GM18498 (cell line): Measurements from ENCODE around the gene DET1.
"Not testable (repeated sequence)": the region's sequence is repeated elsewhere in the genome, so short reads cannot be mapped to it uniquely, and the experiment has no call there.

Experiments
- ATAC-seq: cut with Tn5 transposase; IDR thresholded peaks from one replicate; pipeline ENCODE4 v1.9.1; 2021; ENCODE audit warnings: mild to moderate bottlenecking, moderate library complexity; ENCODE audit not compliant: unreplicated experiment

DET1 gene

DNA sequence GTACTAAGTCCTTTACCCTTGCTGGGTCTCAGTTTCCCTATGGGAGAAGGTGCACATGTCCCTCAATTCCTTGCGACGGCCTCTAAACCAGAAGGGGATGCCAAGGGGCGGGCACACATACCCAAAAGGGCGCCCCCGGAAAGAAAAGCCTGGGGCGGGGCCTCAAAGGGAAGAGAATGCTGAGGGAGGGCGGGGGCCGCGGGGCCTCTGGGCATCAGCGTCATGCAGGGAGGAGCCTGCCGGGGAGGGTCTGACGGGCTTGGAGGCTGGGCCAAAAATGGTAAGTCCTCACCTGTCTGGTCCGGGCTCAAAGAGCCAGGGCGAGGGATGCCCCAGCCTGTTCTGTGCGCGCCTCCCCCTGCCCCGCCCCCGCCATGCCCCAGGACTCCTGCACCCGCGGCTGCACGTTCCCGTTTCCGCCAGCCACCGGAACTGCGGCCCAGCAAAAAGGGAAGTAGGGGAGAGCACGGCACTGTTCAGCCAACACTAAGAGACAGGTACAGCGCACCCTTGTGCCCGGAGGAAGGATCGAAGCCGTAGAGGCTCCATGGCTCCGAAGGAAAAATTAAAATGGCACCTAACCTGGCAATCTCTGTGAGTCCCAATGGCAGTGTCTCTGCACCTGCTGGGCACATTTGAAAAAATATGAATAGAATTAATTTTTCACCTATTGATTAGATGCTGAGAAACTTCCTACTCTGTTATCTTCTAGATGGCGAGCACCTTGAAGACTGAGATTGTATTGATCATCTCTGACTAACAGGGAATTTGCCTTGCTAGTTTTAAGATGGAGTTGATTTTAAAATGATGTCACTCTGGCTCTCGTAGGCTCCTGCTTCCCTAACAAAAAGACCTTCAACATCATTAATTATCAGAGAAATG lies at the start of gene DET1:
Gene DET1 (minus strand): TSS at position 434 of the 882 bp plus-strand sequence. CDS start 14,976 bp downstream, outside the sequence.
- ATAC-seq, result peak; percentile 98

DNA sequence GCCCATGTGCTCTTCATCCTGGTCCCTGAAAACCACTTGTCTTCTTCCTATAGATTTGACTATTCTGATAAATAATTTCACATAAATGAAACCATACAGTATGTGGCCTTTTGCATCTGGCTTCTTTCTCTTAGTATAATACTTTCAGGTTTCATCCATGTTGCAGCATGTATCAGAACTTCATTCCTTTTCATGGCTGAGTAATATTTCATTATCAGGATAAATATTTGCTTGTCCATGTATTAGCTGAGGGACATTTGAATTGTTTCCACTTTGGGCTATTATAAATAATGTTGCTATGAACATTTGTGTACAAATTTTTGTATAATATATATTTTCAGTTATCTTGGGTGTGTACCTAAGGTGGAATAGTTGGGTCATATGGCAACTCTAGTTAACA lies 44.9 kb upstream of the DET1 start:
- ATAC-seq, result no peak

DNA sequence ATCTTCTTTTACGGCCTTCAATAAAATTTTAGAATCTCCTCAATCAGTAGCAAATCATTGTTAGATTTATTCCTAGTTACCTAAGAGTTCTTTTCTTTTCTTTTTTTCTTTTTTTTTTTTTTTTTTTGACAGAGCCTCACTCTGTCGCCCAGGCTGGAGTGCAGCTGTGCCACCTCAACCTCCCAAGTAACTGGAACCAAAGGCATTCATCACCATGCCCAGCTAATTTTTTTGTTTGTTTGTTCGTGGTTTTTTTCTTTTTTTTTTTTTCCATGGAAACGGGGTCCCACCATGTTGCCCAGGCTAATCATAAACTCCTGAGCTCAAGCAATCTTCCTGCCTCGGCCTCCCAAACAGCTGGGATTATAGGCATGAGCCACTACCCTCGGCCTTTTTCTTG lies 44.3 kb upstream of the DET1 start:
- no peak for ATAC-seq

GRCh38 chr15:88586401-88587162 lies 40.1 kb upstream of the DET1 start:
- ATAC-seq, result no peak

- ATAC-seq, result no peak
These were observed 34.1 kb upstream of the DET1 start for GRCh38 chr15:88580532-88580931.

GRCh38 chr15:88579322-88579721 lies 32.8 kb upstream of the DET1 start:
- no peak for ATAC-seq

GRCh38 chr15:88574655-88575054 lies 28.2 kb upstream of the DET1 start:
- no peak for ATAC-seq

- no peak for ATAC-seq
These were observed 27.6 kb upstream of the DET1 start for GRCh38 chr15:88574077-88574476.

DNA sequence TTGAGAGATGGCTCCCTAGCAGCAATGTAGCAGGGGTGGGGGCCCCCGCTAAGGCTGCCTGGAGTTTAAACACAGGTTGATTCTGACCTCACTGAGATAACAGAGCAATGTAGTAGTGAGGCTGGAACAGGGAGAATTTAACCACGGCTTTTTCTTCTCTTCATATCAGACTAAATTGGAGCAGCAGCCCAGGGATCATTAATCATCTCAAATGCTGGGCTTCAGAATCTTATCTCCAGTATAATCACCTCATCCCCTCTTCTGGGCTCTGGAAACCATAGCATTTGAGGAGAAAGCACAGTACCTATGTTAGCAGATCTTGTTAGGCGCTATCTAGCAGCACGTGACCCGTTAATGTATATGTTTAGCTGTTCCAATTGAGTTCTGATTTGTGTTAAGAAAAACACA lies 25.4 kb upstream of the DET1 start:
- ATAC-seq, result no peak

- no peak for ATAC-seq
These were observed 24.8 kb upstream of the DET1 start for GRCh38 chr15:88571153-88571851.

DNA sequence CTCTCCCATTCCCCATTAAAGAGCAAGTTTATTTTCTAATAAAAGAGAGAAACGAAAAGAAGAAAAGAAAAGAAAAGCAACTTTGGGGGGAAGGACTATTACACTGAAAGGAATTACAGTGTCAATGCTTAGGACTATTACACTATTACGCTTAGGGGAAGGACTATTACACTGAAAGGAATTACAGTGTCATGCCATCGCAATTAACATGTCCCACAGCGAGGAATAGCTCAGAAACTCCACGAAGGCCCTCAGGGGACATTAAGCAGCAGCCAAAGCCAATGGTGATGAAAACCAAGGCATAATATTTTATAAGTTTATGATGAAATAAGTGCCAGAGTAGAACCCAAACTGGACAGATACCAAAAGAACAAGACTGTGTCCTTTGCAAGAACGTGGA lies 22.1 kb upstream of the DET1 start:
- ATAC-seq, result no peak

DNA sequence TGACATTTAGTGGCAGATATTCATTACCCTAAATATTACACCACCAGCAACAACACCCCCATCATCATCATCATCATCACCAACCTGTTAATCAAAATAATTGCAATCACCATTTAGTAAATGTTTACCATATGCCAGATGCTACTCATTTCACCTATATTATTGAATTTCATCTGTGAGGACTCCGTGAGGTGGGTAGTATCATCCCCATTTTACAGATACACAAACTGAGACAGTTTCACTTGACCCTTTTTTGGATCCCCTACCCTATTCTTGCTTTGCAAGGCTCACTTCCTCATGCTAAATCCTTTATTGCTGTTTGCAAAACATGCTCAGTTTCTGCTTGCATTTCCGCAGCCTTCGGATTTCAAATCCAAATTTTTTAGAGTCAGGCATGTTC lies 18.3 kb upstream of the DET1 start:
- ATAC-seq, result no peak

DNA sequence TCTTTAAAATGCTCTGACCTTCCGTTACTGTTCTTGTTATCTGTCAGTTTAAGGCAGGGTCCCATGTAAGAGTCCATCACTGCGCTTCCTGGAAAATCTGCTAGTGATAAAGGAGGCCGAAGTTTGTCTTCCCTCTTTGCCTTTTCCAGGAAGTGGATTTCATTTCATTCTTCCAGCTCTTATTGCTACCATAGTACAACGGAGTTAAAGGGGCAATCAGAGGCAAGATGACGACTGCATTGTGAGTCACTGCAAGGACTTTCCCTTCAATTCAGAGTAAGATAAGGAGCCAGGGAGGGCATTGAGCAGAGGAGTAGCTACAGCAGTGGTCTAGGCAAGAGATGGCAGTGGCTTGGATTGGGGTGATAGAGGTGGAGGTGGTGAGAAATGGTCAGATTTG lies 17.2 kb upstream of the DET1 start:
- ATAC-seq, result no peak

DNA sequence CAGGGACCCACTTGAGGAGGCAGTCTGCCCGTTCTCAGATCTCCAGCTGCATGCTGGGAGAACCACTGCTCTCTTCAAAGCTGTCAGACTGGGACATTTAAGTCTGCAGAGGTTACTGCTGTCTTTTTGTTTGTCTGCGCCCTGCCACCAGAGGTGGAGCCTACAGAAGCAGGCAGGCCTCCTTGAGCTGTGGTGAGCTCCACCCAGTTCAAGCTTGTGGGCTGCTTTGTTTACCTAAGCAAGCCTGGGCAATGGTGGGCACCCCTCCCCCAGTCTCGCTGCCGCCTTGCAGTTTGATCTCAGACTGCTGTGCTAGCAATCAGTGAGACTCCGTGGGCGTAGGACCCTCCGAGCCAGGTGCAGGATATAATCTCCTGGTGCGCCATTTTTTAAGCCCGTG lies 13.1 kb upstream of the DET1 start:
- ATAC-seq, result not testable (repeated sequence)

- ATAC-seq, result not testable (repeated sequence)
These were observed 11.5 kb upstream of the DET1 start for GRCh38 chr15:88558026-88558425.

GRCh38 chr15:88548009-88548408 lies 1.5 kb upstream of the DET1 start:
- ATAC-seq, result not testable (repeated sequence)

DNA sequence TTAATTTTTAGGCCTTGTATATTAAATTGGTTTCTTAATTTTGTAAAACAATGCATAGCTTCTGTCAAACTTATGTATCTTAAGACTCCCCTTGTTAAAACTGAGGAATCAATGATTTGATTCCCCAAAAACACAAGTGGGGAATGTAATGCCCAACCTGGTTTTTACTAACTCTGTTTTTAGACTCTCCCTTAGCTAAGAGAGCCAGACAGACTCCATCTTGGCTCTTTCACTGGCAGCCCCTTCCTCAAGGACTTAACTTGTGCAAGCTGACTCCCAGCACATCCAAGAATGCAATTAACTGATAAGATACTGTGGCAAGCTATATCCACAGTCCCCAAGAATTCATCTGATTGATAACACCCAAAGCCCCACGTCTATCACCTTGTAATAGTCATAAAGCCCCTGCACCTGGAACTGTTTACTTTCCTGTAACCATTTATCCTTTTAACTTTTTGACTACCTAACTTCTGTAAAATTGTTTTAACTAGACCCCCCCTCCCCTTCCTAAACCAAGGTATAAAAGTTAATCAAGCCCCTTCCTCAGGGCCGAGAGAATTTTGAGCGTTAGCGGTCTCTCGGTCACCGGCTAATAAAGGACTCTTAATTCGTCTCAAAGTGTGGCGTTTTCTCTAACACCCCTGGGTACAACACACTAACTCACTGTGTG lies 768 bp downstream of the DET1 start:
- not testable (repeated sequence) for ATAC-seq

- ATAC-seq, result no peak
These were observed 3.3 kb downstream of the DET1 start for GRCh38 chr15:88543065-88543776.

DNA sequence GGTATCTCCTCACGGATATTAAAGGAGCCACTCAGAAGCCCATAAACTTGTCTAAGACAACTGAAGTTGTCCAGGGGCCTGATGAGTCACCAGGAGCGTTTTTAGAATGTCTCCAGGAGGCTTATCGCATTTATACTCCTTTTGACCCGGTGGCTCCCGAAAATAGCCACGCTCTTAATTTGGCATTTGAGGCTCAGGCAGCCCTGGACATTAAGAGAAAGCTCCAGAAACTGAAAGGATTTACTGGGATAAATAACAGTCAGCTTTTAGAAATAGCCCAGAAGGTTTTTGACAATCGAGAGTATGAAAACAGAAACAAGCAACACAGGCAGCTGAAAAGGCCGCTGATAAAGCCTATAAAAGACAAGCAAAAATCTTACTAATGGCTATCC lies 4.1 kb downstream of the DET1 start:
- ATAC-seq, result no peak

GRCh38 chr15:88541709-88542341 lies 4.7 kb downstream of the DET1 start:
- ATAC-seq, result no peak
